Lower leg skin (tissue), 4 donors: ENCODE data around the gene STK35. TPM values are rescaled to one million over a fixed set of nuclear protein-coding genes. Genes with fewer than 3 reads are reported as not detected.

Experiments
- DNase-seq, 2 donors: peaks; one replicate each; pipeline ENCODE4 v3.0.0-alpha.2; 2019; ENCODE audit warnings: low spot score in 2 of 2
- H3K4me3 ChIP-seq: fragments of 200-600 bp; sonication (generic); 2 replicates; pipeline ENCODE4 v1.5.1; 2017; ENCODE audit warnings: mild to moderate bottlenecking, low read depth; ENCODE audit not compliant: poor library complexity, severe bottlenecking
- CTCF ChIP-seq, 3 donors: fragments of 450-650 bp; IDR thresholded peaks; one replicate each; pipeline ENCODE4 v1.5.1; 2016; ENCODE audit warnings: antibody characterized with exemption in 3 of 3, mild to moderate bottlenecking in 3 of 3, moderate library complexity in 2 of 3
- POLR2A ChIP-seq, 2 donors: fragments of 450-650 bp; IDR thresholded peaks; one replicate each; pipeline ENCODE4 v1.6.1; 2016 to 2017; ENCODE audit warnings: antibody characterized with exemption in 2 of 2, mild to moderate bottlenecking in 1 of 2, moderate library complexity in 1 of 2
- WGBS, 2 donors: methylation state at CpG; one replicate each; pipeline ENCODE4 v1.1.5; 2018; 5-methylcytosine and 5-hydroxymethylcytosine counted together
- intact Hi-C: fragments of 100-400 bp; cut with DNase I; formaldehyde crosslinking; loops from one replicate; pipeline ENCODE4 v1.15.0; 2023; ENCODE audit warnings: low total_unique reads
- total RNA-seq, 4 donors: library from RNA; depleted of rRNA; stranded (reverse); fragments of >200 nt; gene quantifications; one replicate each; pipeline ENCODE4 v1.1.0, GENCODE V29; 2016

The STK35 gene
- total RNA-seq, 4 donors from 2014 or later: 16.2 to 28.8 (median 21.5) TPM

- intact Hi-C loops: no loop called here
- no peak for DNase-seq
- H3K4me3 ChIP-seq: no peak overlapping the region
- WGBS, 2 donors: 62 to 64% methylated on average over 2 of the region's 2 CpGs
- TF ChIP-seq POLR2A (IDR thresholded peaks at IDR 0.05): no peak
- TF ChIP-seq CTCF (IDR thresholded peaks at IDR 0.05): no peak
Observed at GRCh38 chr20:2086980-2087377, 14.6 kb upstream of the STK35 start.

DNA sequence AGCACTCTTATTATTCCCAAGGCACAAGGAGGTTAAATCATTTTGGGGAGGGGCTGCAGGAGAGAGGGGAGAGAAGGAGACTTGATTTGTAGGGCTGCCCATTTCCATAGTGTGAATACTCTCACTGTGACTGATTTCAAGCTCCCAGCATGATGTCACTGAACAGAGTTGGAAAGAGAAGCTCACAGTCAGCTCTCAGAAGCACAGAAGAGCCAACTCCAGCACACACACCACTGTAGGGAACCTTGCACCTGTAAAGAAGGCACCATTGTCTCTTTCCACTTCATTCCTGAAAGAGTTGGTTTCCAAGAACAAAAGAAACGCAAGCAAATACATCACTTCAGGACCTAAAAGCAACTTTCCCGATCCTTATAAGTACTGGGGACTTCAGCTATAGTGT is 12.7 kb upstream of the STK35 start:
- WGBS, 2 donors: 42 to 51% methylated on average over 2 of the region's 2 CpGs
- intact Hi-C loops: no loop called here
- H3K4me3 ChIP-seq: no peak overlapping the region
- DNase-seq: no peak
- no peak for TF ChIP-seq CTCF (IDR thresholded peaks at IDR 0.05)
- TF ChIP-seq POLR2A (IDR thresholded peaks at IDR 0.05): no peak

GRCh38 chr20:2089447-2089846 is 12.2 kb upstream of the STK35 start:
- no peak overlapping the region for H3K4me3 ChIP-seq
- no peak for DNase-seq
- TF ChIP-seq CTCF (IDR thresholded peaks at IDR 0.05): no peak
- no peak for TF ChIP-seq POLR2A (IDR thresholded peaks at IDR 0.05)
- intact Hi-C loops: no loop called here
- WGBS, 2 donors: 64 to 69% methylated on average over 5 of the region's 5 CpGs

- 46 to 54% methylated on average over 4 of the region's 4 CpGs for WGBS, 2 donors
Observed at GRCh38 chr20:2093159-2093781, 8.4 kb upstream of the STK35 start.

GRCh38 chr20:2093883-2094282 is 7.7 kb upstream of the STK35 start:
- intact Hi-C loops: no loop called here
- DNase-seq: no peak
- TF ChIP-seq POLR2A (IDR thresholded peaks at IDR 0.05): no peak
- TF ChIP-seq CTCF (IDR thresholded peaks at IDR 0.05): no peak
- WGBS, 2 donors: 54 to 67% methylated on average over 8 of the region's 8 CpGs
- no peak overlapping the region for H3K4me3 ChIP-seq

More at GRCh38 chr20:2093159-2093781, 8.4 kb upstream of the STK35 start:
- no peak for TF ChIP-seq POLR2A (IDR thresholded peaks at IDR 0.05)
- TF ChIP-seq CTCF (IDR thresholded peaks at IDR 0.05): no peak
- intact Hi-C loops: no loop called here
- no peak overlapping the region for H3K4me3 ChIP-seq
- no peak for DNase-seq
